Neural cell (in vitro differentiated cells): ENCODE measurements around the gene IRF4.

ENCODE experiments used
- EP300 ChIP-seq: fragments of 450-650 bp; conservative IDR thresholded peaks from 2 replicates; pipeline ENCODE4 v1.6.1; 2014; ENCODE audit warnings: antibody characterized with exemption, mild to moderate bottlenecking, moderate library complexity; ENCODE audit not compliant: poor library complexity, severe bottlenecking
- TF ChIP-seq, protein P1 (sequence below): fragments of 450-650 bp; IDR thresholded peaks from 2 replicates; pipeline ENCODE4 v1.5.1; 2014; ENCODE audit warnings: antibody characterized with exemption, mild to moderate bottlenecking, moderate library complexity; ENCODE audit not compliant: poor library complexity, severe bottlenecking

DNA sequence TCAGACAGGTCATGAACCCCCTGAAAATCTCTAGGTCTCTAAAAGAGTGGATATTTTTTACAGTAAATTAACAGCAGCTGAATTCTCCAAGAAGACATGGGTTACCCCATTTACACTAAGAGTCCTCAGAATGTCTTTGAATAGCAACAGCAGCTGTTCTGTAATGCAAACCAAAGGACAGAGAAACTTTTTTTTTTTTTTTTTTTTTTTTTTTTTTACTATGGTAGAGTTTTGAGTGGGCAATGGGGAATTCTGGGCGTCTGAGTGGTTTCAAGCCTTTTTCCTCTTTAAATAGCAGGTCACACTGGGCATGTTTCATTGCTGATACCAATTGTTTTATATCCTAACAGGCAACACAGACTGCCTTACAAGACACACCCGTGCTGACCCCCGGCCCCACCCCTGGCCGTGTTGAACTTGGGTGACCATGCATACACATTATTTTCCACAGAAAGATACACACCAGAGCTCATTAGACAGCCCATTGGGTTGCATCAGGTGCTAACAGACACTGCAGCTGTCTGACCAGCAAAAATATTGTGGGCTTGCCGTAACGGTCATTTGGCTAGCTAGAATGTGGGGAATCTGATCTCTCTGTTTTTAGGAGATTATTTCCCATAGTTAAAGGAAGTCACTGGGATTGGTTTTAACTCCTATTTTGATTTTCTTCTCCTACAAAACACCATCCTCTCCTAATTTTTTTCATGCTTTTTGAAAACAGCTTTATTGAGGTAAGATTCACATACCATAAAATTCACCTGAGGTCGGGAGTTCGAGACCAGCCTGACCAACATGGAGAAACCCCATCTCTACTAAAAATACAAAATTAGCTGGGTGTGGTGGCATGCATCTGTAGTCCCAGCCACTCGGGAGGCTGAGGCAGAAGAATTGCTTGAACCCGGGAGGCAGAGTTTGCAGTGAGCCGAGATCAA is 26.7 kb upstream of the IRF4 start:
- TF ChIP-seq EP300 = no peak
- TF ChIP-seq, protein P1, sequence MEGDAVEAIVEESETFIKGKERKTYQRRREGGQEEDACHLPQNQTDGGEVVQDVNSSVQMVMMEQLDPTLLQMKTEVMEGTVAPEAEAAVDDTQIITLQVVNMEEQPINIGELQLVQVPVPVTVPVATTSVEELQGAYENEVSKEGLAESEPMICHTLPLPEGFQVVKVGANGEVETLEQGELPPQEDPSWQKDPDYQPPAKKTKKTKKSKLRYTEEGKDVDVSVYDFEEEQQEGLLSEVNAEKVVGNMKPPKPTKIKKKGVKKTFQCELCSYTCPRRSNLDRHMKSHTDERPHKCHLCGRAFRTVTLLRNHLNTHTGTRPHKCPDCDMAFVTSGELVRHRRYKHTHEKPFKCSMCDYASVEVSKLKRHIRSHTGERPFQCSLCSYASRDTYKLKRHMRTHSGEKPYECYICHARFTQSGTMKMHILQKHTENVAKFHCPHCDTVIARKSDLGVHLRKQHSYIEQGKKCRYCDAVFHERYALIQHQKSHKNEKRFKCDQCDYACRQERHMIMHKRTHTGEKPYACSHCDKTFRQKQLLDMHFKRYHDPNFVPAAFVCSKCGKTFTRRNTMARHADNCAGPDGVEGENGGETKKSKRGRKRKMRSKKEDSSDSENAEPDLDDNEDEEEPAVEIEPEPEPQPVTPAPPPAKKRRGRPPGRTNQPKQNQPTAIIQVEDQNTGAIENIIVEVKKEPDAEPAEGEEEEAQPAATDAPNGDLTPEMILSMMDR = no peak
